ENCODE results near the gene KSR2. TPM values are rescaled to one million over a fixed set of nuclear protein-coding genes. Genes with fewer than 3 reads are reported as not detected.

Gene KSR2
- total RNA-seq, 1 experiment from 2014 or later: 1.3 TPM

DNA sequence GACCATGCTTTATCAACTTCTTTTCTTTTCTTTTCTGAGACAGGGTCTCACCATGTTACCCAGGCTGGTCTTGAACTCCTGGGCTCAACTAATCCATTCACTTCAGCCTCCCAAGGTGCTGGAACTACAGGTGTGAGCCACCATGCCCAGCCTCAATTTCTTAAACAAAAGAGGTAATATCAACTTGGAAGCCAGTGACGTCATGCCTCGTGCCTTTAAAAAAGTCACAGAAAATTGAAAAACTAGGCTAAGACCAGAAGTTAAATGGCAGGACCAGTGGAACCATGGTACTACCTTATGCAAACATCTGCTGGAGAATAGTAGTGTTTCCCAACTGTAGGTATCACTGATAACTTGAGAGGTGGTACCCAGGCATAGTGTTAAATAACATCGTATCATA, 103.3 kb downstream of the KSR2 start:
- Mint-ChIP-seq H3K27ac (no peak overlapping the region), H3K4me1 (no peaks in the 10 kb centered on the region), H3K36me3 (ENCODE audit: insufficient read depth in 1 of 3, low read depth in 3 of 3) (no peaks in the 10 kb centered on the region; a peak in 1 of 7 replicates), H3K27me3 (ENCODE audit: low read depth) (no peaks in the 10 kb centered on the region), H3K9me3 (peaks cover 4 to 8% of the 10 kb centered on the region in 2 experiments; a peak in 3 of 5 replicates), H3K4me3 (no peak overlapping the region)
- Histone ChIP-seq H3K4me2 (ENCODE audit: insufficient read depth, insufficient read length, low read length) (no peak overlapping the region), H3K23me2 (ENCODE audit: insufficient read length, low read depth, low read length, poor library complexity, severe bottlenecking) (no peaks in the 10 kb centered on the region), H2BK20ac (ENCODE audit: low read depth, low read length, poor library complexity, severe bottlenecking) (no peak overlapping the region), H4K5ac (ENCODE audit: insufficient read length, low read depth, low read length) (no peak overlapping the region), H3K79me2 (ENCODE audit: insufficient read depth, low read length) (no peaks in the 10 kb centered on the region), H2AFZ (ENCODE audit: low read length) (no peak overlapping the region), H3K9ac (ENCODE audit: extremely low read depth, insufficient read length, low read length) (no peak overlapping the region), H2AK5ac (ENCODE audit: insufficient read length, low read length) (no peak overlapping the region), H3K9me3 (ENCODE audit: control insufficient read depth, low read depth, low read length) (peaks cover 5% of the 10 kb centered on the region), H2BK5ac (ENCODE audit: insufficient read length, low read length) (no peak overlapping the region), H3K4me1 (ENCODE audit: insufficient read depth, low read length) (no peaks in the 10 kb centered on the region), H3K79me1 (ENCODE audit: insufficient read depth, low read depth, low read length, poor library complexity, severe bottlenecking) (no peaks in the 10 kb centered on the region), H4K20me1 (ENCODE audit: control insufficient read depth, insufficient read depth, insufficient read length) (no peaks in the 10 kb centered on the region), H3K56ac (ENCODE audit: insufficient read length, low read depth, low read length) (no peak overlapping the region), H4K91ac (ENCODE audit: insufficient read length, low read depth, low read length) (no peak overlapping the region), H3K4ac (ENCODE audit: low read depth, low read length) (no peak overlapping the region), H3K27ac (ENCODE audit: insufficient read length, low read depth, low read length) (no peak overlapping the region), H2BK12ac (ENCODE audit: insufficient read length, low read depth, low read length) (no peak overlapping the region), H3K23ac (ENCODE audit: insufficient read length, low read depth, low read length) (no peak overlapping the region), H3K14ac (ENCODE audit: insufficient read depth, low read length) (no peak overlapping the region), H2BK120ac (ENCODE audit: low read depth, low read length, poor library complexity, severe bottlenecking) (no peak overlapping the region), H3K18ac (ENCODE audit: insufficient read length, low read depth, low read length) (no peak overlapping the region), H2BK15ac (ENCODE audit: low read depth, low read length) (no peak overlapping the region), H3T11ph (ENCODE audit: low read length) (no peak overlapping the region), H3K27me3 (ENCODE audit: insufficient read depth, low read length) (no peaks in the 10 kb centered on the region), H4K8ac (replicated peaks; ENCODE audit: insufficient read length, low read depth, low read length) (no peak overlapping the region)
- DNase-seq: no peak
- WGBS (ENCODE audit: extremely low coverage, insufficient read length, low lambda C conversion rate): no CpG with 5 or more reads among the region's 3 CpGs
- TF ChIP-seq, protein P1, sequence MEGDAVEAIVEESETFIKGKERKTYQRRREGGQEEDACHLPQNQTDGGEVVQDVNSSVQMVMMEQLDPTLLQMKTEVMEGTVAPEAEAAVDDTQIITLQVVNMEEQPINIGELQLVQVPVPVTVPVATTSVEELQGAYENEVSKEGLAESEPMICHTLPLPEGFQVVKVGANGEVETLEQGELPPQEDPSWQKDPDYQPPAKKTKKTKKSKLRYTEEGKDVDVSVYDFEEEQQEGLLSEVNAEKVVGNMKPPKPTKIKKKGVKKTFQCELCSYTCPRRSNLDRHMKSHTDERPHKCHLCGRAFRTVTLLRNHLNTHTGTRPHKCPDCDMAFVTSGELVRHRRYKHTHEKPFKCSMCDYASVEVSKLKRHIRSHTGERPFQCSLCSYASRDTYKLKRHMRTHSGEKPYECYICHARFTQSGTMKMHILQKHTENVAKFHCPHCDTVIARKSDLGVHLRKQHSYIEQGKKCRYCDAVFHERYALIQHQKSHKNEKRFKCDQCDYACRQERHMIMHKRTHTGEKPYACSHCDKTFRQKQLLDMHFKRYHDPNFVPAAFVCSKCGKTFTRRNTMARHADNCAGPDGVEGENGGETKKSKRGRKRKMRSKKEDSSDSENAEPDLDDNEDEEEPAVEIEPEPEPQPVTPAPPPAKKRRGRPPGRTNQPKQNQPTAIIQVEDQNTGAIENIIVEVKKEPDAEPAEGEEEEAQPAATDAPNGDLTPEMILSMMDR (conservative IDR thresholded peaks at IDR 0.05): no peak

Data from H9 (cell line).